HEK293 (cell line): ENCODE measurements around the gene DIS3L2.

Experiments
- CTCF ChIA-PET: fragments of 350-600 bp; formaldehyde crosslinking; extraction: SDS; loops from one replicate; lab custom pipeline; 2021; ENCODE audit warnings: antibody characterized with exemption; lab: Yijun Ruan, JAX
- POLR2A ChIA-PET: fragments of 300-600 bp; formaldehyde crosslinking; extraction: SDS; loops from one replicate; lab custom pipeline; 2020; ENCODE audit warnings: antibody characterized with exemption, inconsistent platforms; lab: Yijun Ruan, JAX
- H3K27ac ChIP-seq: fragments of 200-500 bp; sonication (Bioruptor generic); 2 replicates; pipeline ENCODE4 v1.5.1; 2014; ENCODE audit warnings: low read depth, low read length, control low read depth, inconsistent platforms; ENCODE audit errors: extremely low read depth
- H3K36me3 ChIP-seq, 2 experiments: fragments of 200-500 bp in 1 of 2; sonication (Bioruptor generic) in 1 of 2; 1 replicate in 1 of 2; 2 replicates in 1 of 2; pipeline ENCODE4 v1.5.1; 2014 to 2017; ENCODE audit warnings: inconsistent platforms in 2 of 2, low read length in 2 of 2; ENCODE audit not compliant: control insufficient read depth in 2 of 2, insufficient read depth in 1 of 2
- H3K4me1 ChIP-seq: fragments of 200-500 bp; sonication (Bioruptor generic); 2 replicates; pipeline ENCODE4 v1.5.1; 2014; ENCODE audit warnings: mild to moderate bottlenecking, low read length, inconsistent platforms; ENCODE audit not compliant: control insufficient read depth, insufficient read depth
- H3K4me3 ChIP-seq: 2 replicates; pipeline ENCODE4 v1.5.1; 2011; ENCODE audit warnings: low read depth, mild to moderate bottlenecking, control low read depth, low read length, moderate library complexity
- H3K9me3 ChIP-seq: fragments of 200-500 bp; sonication (Bioruptor generic); 2 replicates; pipeline ENCODE4 v1.5.1; 2014; ENCODE audit warnings: low read depth, low read length, inconsistent platforms; ENCODE audit not compliant: control insufficient read depth, insufficient read depth
- YY1 ChIP-seq: fragments of 450-650 bp; formaldehyde crosslinking; IDR thresholded peaks from 2 replicates; pipeline ENCODE4 v1.5.1; 2018; ENCODE audit warnings: missing biosample characterization, missing genetic modification characterization
- ZFP69B ChIP-seq: fragments of 450-650 bp; formaldehyde crosslinking; IDR thresholded peaks from 2 replicates; pipeline ENCODE4 v1.5.1; 2016; ENCODE audit warnings: missing biosample characterization, missing genetic modification characterization
- ZNF211 ChIP-seq: fragments of 450-650 bp; formaldehyde crosslinking; IDR thresholded peaks from 2 replicates; pipeline ENCODE4 v1.5.1; 2016; ENCODE audit warnings: low read depth, missing biosample characterization, missing genetic modification characterization
- ZNF214 ChIP-seq: fragments of 450-650 bp; formaldehyde crosslinking; IDR thresholded peaks from 2 replicates; pipeline ENCODE4 v1.5.1; 2017; ENCODE audit warnings: missing biosample characterization, mild to moderate bottlenecking, missing genetic modification characterization, borderline replicate concordance
- ZNF221 ChIP-seq: fragments of 450-650 bp; formaldehyde crosslinking; IDR thresholded peaks from 2 replicates; pipeline ENCODE4 v1.5.1; 2017; ENCODE audit warnings: missing biosample characterization, missing genetic modification characterization, borderline replicate concordance
- ZNF354C ChIP-seq: fragments of 450-650 bp; formaldehyde crosslinking; IDR thresholded peaks from 2 replicates; pipeline ENCODE4 v1.5.1; 2016; ENCODE audit warnings: missing biosample characterization, missing genetic modification characterization, low read depth, borderline replicate concordance
- ZNF404 ChIP-seq: fragments of 450-650 bp; formaldehyde crosslinking; IDR thresholded peaks from 2 replicates; pipeline ENCODE4 v1.5.1; 2017; ENCODE audit warnings: missing biosample characterization, missing genetic modification characterization
- ZNF510 ChIP-seq: fragments of 450-650 bp; formaldehyde crosslinking; IDR thresholded peaks from 2 replicates; pipeline ENCODE4 v1.5.1; 2018; ENCODE audit warnings: mild to moderate bottlenecking, missing genetic modification characterization, missing biosample characterization; ENCODE audit not compliant: insufficient replicate concordance
- ZNF514 ChIP-seq: fragments of 450-650 bp; formaldehyde crosslinking; IDR thresholded peaks from 2 replicates; pipeline ENCODE4 v1.5.1; 2016; ENCODE audit warnings: missing biosample characterization, missing genetic modification characterization
- ZNF560 ChIP-seq: fragments of 450-650 bp; formaldehyde crosslinking; IDR thresholded peaks from 2 replicates; pipeline ENCODE4 v1.5.1; 2017; ENCODE audit warnings: missing biosample characterization, missing genetic modification characterization, borderline replicate concordance
- ZNF658 ChIP-seq: fragments of 450-650 bp; formaldehyde crosslinking; IDR thresholded peaks from 2 replicates; pipeline ENCODE4; 2016; ENCODE audit warnings: missing biosample characterization, missing genetic modification characterization
- ZNF660 ChIP-seq: fragments of 450-650 bp; IDR thresholded peaks from 2 replicates; pipeline ENCODE4 v1.5.1; 2018; ENCODE audit warnings: missing biosample characterization, mild to moderate bottlenecking, missing genetic modification characterization
- ZNF776 ChIP-seq: fragments of 450-650 bp; formaldehyde crosslinking; IDR thresholded peaks from 2 replicates; pipeline ENCODE4 v1.5.0; 2017; ENCODE audit warnings: missing biosample characterization, missing genetic modification characterization, borderline replicate concordance
- TF ChIP-seq, protein P1 (sequence below): fragments of 450-650 bp; formaldehyde crosslinking; IDR thresholded peaks from 2 replicates; pipeline ENCODE4 v1.5.1; 2017; ENCODE audit warnings: missing biosample characterization, missing genetic modification characterization
- TF ChIP-seq, protein P2 (sequence below): fragments of 450-650 bp; formaldehyde crosslinking; IDR thresholded peaks from 2 replicates; pipeline ENCODE4 v1.5.1; 2016; ENCODE audit warnings: missing biosample characterization, missing genetic modification characterization

The DIS3L2 gene

DNA sequence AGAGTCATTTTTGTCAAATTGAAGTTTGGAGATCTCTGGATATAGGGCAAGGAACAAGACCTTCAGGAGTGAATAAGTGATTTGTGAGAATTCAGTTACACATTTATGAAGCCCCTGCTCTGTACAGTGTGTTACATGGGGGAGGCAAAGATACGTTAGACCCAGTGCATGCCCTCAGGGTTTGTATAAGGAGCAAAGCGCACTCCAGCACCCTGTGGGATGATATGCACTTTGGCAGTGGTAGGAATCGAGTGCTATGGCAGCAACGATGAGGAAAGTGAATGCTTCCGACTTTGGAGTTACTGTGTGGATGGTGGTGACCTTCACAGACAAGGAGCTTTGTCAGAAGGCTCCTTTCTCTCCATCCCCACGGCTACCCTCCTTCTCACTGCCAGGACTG, 342.7 kb downstream of the DIS3L2 start (continued):
- TF ChIP-seq ZNF660 = no peak
- no peak for TF ChIP-seq ZNF658
- no peak for TF ChIP-seq YY1
- TF ChIP-seq, protein P1, sequence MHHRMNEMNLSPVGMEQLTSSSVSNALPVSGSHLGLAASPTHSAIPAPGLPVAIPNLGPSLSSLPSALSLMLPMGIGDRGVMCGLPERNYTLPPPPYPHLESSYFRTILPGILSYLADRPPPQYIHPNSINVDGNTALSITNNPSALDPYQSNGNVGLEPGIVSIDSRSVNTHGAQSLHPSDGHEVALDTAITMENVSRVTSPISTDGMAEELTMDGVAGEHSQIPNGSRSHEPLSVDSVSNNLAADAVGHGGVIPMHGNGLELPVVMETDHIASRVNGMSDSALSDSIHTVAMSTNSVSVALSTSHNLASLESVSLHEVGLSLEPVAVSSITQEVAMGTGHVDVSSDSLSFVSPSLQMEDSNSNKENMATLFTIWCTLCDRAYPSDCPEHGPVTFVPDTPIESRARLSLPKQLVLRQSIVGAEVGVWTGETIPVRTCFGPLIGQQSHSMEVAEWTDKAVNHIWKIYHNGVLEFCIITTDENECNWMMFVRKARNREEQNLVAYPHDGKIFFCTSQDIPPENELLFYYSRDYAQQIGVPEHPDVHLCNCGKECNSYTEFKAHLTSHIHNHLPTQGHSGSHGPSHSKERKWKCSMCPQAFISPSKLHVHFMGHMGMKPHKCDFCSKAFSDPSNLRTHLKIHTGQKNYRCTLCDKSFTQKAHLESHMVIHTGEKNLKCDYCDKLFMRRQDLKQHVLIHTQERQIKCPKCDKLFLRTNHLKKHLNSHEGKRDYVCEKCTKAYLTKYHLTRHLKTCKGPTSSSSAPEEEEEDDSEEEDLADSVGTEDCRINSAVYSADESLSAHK (tag by site-specific recombination) = no peak
- TF ChIP-seq ZNF221 = no peak
- no peak for TF ChIP-seq ZNF404 (tag by site-specific recombination)
- TF ChIP-seq, protein P2, sequence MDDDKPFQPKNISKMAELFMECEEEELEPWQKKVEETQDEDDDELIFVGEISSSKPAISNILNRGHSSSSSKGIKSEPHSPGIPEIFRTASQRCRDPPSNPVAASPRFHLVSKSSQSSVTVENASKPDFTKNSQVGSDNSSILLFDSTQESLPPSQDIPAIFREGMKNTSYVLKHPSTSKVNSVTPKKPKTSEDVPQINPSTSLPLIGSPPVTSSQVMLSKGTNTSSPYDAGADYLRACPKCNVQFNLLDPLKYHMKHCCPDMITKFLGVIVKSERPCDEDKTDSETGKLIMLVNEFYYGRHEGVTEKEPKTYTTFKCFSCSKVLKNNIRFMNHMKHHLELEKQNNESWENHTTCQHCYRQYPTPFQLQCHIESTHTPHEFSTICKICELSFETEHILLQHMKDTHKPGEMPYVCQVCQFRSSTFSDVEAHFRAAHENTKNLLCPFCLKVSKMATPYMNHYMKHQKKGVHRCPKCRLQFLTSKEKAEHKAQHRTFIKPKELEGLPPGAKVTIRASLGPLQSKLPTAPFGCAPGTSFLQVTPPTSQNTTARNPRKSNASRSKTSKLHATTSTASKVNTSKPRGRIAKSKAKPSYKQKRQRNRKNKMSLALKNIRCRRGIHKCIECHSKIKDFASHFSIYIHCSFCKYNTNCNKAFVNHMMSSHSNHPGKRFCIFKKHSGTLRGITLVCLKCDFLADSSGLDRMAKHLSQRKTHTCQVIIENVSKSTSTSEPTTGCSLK (tag by site-specific recombination) = no peak
- no peak for TF ChIP-seq ZNF354C (tag by site-specific recombination)
- TF ChIP-seq, all 188 proteins: peak for 0

DNA sequence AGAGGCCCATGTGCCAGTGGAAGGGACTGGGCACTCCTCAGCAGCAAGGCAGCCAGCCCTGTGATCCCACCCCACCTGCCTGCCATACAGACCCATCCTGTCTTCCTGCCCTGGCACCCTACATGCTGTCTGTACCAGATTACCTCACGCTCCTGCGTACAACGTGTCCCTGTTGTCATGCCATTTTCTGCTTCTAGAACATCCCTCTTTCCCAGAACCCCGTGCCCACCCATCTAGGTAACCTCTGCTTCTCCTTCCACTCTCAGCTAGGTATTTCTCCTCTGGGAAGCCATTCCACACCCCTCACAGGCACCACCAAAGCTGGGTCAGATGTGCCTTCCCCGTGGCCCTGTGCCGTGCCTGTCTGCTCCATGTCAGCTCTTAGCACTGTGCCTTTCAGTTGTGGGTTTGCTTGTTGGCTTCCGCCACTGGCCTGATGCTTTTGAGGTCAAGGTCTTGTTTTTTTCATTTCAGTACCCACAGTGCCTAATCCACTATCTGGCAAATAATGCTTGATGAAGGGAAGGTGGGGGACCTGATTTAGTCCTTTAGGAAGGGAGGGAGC, 345.3 kb downstream of the DIS3L2 start:
- Histone ChIP-seq H3K36me3 (no peaks in the 10 kb centered on the region), H3K4me1 (no peaks in the 10 kb centered on the region), H3K27ac (no peak overlapping the region), H3K4me3 (no peak overlapping the region), H3K9me3 (no peaks in the 10 kb centered on the region)
- TF ChIP-seq ZNF514 (tag by site-specific recombination) = no peak
- ChIA-PET CTCF (interaction anchor here (1.5 kb wide), 1 partner anchor 15 kb away, joined by 4 read pairs; no protein-coding TSS in a partner anchor), POLR2A (no interaction called here)

DNA sequence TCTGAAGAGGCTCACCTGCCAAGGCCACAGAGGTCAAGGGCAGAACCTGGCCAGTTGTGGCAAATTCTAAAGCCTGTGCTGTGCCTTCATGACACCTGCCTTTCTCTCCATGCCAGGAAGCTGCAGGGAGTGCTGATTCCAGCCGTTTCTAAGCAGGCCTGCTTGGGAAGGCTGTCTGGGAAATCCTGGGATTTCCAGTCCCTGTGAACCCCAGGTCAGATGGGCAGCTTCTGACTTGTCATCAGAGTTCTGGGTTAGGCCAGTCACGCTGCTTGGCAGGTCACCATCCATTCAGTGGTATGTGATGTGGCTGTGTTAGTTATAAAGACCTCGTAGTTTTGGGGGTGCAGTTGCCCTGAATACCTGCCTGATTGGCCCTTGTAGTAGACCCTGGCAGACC, 346.3 kb downstream of the DIS3L2 start:
- Histone ChIP-seq H3K4me3 (no peak overlapping the region), H3K4me1 (no peaks in the 10 kb centered on the region), H3K9me3 (no peaks in the 10 kb centered on the region), H3K27ac (no peak overlapping the region), H3K36me3 (no peaks in the 10 kb centered on the region)
- TF ChIP-seq, protein P2 (tag by site-specific recombination) = no peak
- no peak for TF ChIP-seq ZFP69B (tag by site-specific recombination)
- ChIA-PET CTCF (interaction anchor here (1.5 kb wide), 1 partner anchor 16 kb away, joined by 4 read pairs; no protein-coding TSS in a partner anchor), POLR2A (no interaction called here)

DNA sequence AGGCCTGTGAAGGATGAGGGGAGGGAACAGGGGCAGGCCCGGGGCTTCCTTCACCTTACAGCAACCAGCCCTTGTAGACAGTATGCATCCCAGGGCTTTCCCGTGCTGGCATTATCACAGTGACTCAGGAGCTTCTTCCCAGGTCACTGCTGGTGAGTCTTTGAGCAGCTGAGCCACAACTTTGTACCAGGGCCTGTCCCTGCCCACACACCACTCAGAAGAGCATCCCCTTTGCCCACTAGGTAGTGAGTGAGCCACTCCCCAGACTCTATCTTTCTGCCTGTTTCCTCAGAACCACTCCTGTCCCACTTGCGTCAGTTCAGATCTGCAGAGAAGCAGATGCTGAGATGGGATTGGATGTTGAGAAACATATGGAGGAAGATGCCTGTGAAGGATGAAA, 347.5 kb downstream of the DIS3L2 start:
- POLR2A ChIA-PET = no interaction called here

More for the DNA sequence above, 347.5 kb downstream of the DIS3L2 start:
- no peaks in the 10 kb centered on the region for H3K4me1 ChIP-seq
- no peaks in the 10 kb centered on the region for H3K9me3 ChIP-seq
- CTCF ChIA-PET = no interaction called here
- H3K27ac ChIP-seq = no peak overlapping the region
- TF ChIP-seq ZNF560 (tag by site-specific recombination) (no peak), ZNF776 (tag by site-specific recombination) (no peak), ZNF510 (tag by site-specific recombination) (no peak), ZNF214 (tag by site-specific recombination) (no peak), ZNF211 (tag by site-specific recombination) (no peak)
- H3K4me3 ChIP-seq = no peak overlapping the region
- H3K36me3 ChIP-seq = no peaks in the 10 kb centered on the region
